ENCODE measurements around the gene SPATS2. TPM values are rescaled to one million over a fixed set of nuclear protein-coding genes. Genes with fewer than 3 reads are reported as not detected.
A peak's percentile ranks its signal among the peaks of the same experiment; 100 is the strongest.

The SPATS2 gene
- total RNA-seq, 2 experiments from 2014 or later, result 8.5 to 9.1 TPM

GRCh38 chr12:49342066-49342913 is 25.0 kb upstream of the SPATS2 start:
- peak; percentile 87 for DNase-seq
- peaks cover 33% of the 10 kb centered on the region for H3K4me1 Mint-ChIP-seq
- no peaks in the 10 kb centered on the region for H3K9me3 Mint-ChIP-seq
- H3K27ac Mint-ChIP-seq, result no peak overlapping the region
- peak overlapping the region; percentile 34 for H3K4me3 Mint-ChIP-seq
- H3K27me3 Mint-ChIP-seq, result peaks cover 96% of the 10 kb centered on the region
- H3K36me3 Mint-ChIP-seq, result no peaks in the 10 kb centered on the region

DNA sequence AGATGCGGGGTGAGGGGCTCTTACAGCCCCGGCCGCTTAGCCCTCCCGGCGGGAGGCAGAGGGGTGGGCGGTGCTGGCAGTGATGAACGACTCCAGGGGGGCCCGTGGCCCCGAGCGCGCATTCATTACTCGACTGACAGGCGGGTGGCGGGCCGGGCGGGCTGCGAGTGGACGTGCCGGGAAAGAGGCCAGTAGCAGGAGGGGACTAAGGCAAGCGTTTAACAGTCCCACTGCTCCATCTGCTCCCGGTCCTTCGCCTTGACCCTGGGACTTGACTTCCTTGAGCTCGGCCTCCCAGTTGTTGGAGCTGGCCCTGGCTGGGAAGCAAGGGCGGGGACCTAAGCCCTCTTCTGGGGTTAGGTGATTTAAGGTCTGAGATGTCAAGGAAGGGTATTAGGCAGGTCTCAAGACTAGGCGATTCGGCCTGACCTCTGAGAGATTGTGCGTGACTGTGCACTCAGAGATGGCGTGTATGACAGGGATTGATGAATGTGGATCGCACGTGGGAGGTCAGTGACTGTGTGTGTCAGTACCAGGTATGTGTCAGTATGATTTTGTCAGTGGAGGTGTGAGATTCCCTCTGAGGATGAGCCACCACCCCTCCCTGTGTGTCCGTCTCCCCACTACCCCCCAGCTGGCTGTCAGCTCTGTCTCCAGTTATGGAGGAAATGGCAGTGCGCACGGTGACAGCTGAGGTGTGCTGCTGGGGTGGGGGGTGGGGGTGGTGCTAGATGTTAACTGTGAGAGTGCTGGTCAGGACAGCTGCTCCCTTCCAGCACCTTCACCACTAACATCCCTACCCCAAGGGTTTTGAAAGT is 24.1 kb upstream of the SPATS2 start:
- no peak for DNase-seq
- H3K4me3 Mint-ChIP-seq, result peak overlapping the region; percentile 34
- H3K9me3 Mint-ChIP-seq, result no peaks in the 10 kb centered on the region
- H3K4me1 Mint-ChIP-seq, result peaks cover 30% of the 10 kb centered on the region
- peaks cover 96% of the 10 kb centered on the region for H3K27me3 Mint-ChIP-seq
- H3K36me3 Mint-ChIP-seq, result no peaks in the 10 kb centered on the region
- no peak overlapping the region for H3K27ac Mint-ChIP-seq

- Mint-ChIP-seq H3K27me3 (peaks cover 94% of the 10 kb centered on the region), H3K27ac (no peak overlapping the region), H3K4me3 (no peak overlapping the region), H3K9me3 (no peaks in the 10 kb centered on the region), H3K4me1 (peaks cover 34% of the 10 kb centered on the region), H3K36me3 (no peaks in the 10 kb centered on the region)
- no peak for DNase-seq
Observed at GRCh38 chr12:49344486-49345050, 22.7 kb upstream of the SPATS2 start.

- Mint-ChIP-seq H3K4me3 (peak overlapping the region; percentile 37), H3K4me1 (peaks cover 34% of the 10 kb centered on the region)
- DNase-seq, result no peak
Observed at GRCh38 chr12:49345051-49345824, 22.0 kb upstream of the SPATS2 start.

DNA sequence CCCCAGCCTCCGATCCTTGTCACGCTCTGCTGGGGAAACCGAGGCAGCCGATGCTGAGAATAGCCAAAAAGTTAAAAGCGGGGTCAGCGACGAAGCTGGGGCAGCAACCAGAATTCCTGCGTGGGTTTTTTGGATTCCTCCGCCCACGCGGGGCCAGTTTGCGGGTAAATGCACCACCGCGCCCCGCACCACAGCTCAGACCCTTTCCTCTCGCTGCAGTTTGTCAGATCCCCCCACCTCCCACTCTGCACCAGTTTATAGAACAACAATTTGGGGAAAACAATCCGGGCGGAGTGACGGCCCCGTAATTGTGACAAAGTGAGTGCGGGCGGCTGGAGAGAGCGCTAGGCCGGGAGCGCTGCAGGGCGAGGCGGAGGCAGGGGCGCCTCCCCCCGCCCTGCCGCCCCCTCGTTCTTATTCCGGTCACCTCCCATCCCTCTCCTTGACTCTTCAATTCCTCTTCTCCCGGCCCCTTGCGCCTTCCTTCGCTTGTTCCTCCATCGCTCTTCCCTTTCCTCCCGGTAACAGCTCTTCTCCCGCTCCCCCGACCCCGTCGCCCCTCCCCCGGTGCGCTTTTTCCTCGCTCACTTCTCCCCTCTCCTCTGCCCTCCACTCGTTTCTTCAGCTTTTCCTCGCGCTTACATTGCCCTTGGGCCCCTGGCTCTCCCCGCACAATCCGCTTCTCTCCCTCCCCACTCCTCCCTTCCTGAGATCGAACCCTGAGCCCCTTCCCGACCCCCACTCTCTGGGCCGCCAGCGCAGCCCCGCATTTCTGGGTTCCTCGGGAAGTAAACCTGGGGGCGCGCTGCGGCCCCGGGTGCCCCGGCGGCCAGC is 21.2 kb upstream of the SPATS2 start:
- peaks cover 34% of the 10 kb centered on the region for H3K4me1 Mint-ChIP-seq
- no peaks in the 10 kb centered on the region for H3K9me3 Mint-ChIP-seq
- no peak for DNase-seq
- H3K27ac Mint-ChIP-seq, result no peak overlapping the region
- peak overlapping the region; percentile 70 for H3K4me3 Mint-ChIP-seq
- H3K27me3 Mint-ChIP-seq, result peaks cover 94% of the 10 kb centered on the region
- H3K36me3 Mint-ChIP-seq, result no peaks in the 10 kb centered on the region

More at GRCh38 chr12:49345051-49345824, 22.0 kb upstream of the SPATS2 start:
- no peaks in the 10 kb centered on the region for H3K9me3 Mint-ChIP-seq
- H3K27ac Mint-ChIP-seq, result no peak overlapping the region
- no peaks in the 10 kb centered on the region for H3K36me3 Mint-ChIP-seq
- H3K27me3 Mint-ChIP-seq, result peaks cover 94% of the 10 kb centered on the region

- Mint-ChIP-seq H3K4me1 (peaks cover 34% of the 10 kb centered on the region), H3K27ac (no peak within 1 kb of the TSS), H3K9me3 (no peaks in the 10 kb centered on the region), H3K36me3 (no peaks in the 10 kb centered on the region), H3K4me3 (peak within 1 kb of the TSS; percentile 70), H3K27me3 (peaks cover 93% of the 10 kb centered on the region)
- peak; percentile 49 for DNase-seq
Observed at GRCh38 chr12:49346659-49347310, 20.5 kb upstream of the SPATS2 start, which contains the start of gene DNAJC22. Gene DNAJC22 (plus strand): TSS chr12:49346888. CDS start chr12:49348873, 1,985 bp downstream.

GRCh38 chr12:49347311-49348193 is 19.7 kb upstream of the SPATS2 start:
- peaks cover 34% of the 10 kb centered on the region for H3K4me1 Mint-ChIP-seq
- no peak overlapping the region for H3K27ac Mint-ChIP-seq
- H3K9me3 Mint-ChIP-seq, result no peaks in the 10 kb centered on the region
- peak; percentile 83 for DNase-seq
- H3K36me3 Mint-ChIP-seq, result no peaks in the 10 kb centered on the region
- H3K4me3 Mint-ChIP-seq, result peak overlapping the region; percentile 59
- peaks cover 93% of the 10 kb centered on the region for H3K27me3 Mint-ChIP-seq

- H3K36me3 Mint-ChIP-seq, result no peaks in the 10 kb centered on the region
- no peaks in the 10 kb centered on the region for H3K9me3 Mint-ChIP-seq
- no peak overlapping the region for H3K4me3 Mint-ChIP-seq
- no peak overlapping the region for H3K27ac Mint-ChIP-seq
- H3K4me1 Mint-ChIP-seq, result peaks cover 27% of the 10 kb centered on the region
- H3K27me3 Mint-ChIP-seq, result peaks cover 91% of the 10 kb centered on the region
- no peak for DNase-seq
Observed at GRCh38 chr12:49348781-49349180, 18.5 kb upstream of the SPATS2 start.

- H3K36me3 Mint-ChIP-seq, result no peaks in the 10 kb centered on the region
Observed at GRCh38 chr12:49349266-49349665, 18.0 kb upstream of the SPATS2 start.

DNA sequence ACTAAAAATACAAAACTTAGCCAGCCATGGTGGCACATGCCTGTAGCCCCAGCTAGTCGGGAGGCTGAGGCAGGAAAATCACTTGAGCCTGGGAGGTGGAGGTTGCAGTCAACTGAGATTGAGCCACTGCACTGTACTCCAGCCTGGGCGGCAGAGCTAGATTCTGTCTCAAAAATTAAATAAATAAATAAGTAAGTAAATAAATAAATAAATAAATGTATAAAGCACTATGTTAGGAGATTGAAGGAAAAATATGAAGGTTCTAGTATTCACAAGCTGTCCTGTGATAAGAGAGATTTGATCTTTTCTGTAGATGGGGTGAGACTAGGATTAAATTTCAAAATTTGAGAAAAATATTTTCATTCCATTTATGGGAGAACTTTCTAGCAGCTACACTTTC is 14.9 kb upstream of the SPATS2 start:
- peaks cover 7% of the 10 kb centered on the region for H3K4me1 Mint-ChIP-seq
- no peak overlapping the region for H3K4me3 Mint-ChIP-seq
- no peak overlapping the region for H3K27ac Mint-ChIP-seq
- no peaks in the 10 kb centered on the region for H3K36me3 Mint-ChIP-seq
- no peak for DNase-seq
- peaks cover 77% of the 10 kb centered on the region for H3K27me3 Mint-ChIP-seq
- H3K9me3 Mint-ChIP-seq, result no peaks in the 10 kb centered on the region

More at GRCh38 chr12:49349266-49349665, 18.0 kb upstream of the SPATS2 start:
- no peak overlapping the region for H3K27ac Mint-ChIP-seq
- peaks cover 23% of the 10 kb centered on the region for H3K4me1 Mint-ChIP-seq
- peaks cover 91% of the 10 kb centered on the region for H3K27me3 Mint-ChIP-seq
- H3K9me3 Mint-ChIP-seq, result no peaks in the 10 kb centered on the region
- DNase-seq, result no peak
- no peak overlapping the region for H3K4me3 Mint-ChIP-seq

- Mint-ChIP-seq H3K4me3 (no peak overlapping the region), H3K4me1 (peaks cover 6% of the 10 kb centered on the region), H3K36me3 (no peaks in the 10 kb centered on the region), H3K9me3 (no peaks in the 10 kb centered on the region), H3K27me3 (peaks cover 61% of the 10 kb centered on the region), H3K27ac (no peak overlapping the region)
- no peak for DNase-seq
Observed at GRCh38 chr12:49355913-49356312, 11.3 kb upstream of the SPATS2 start.

- no peak for DNase-seq
- Mint-ChIP-seq H3K27ac (no peak overlapping the region), H3K4me1 (peaks cover 6% of the 10 kb centered on the region), H3K9me3 (no peaks in the 10 kb centered on the region), H3K4me3 (no peak overlapping the region), H3K27me3 (peaks cover 49% of the 10 kb centered on the region), H3K36me3 (no peaks in the 10 kb centered on the region)
Observed at GRCh38 chr12:49357103-49357678, 10.1 kb upstream of the SPATS2 start.

All from activated naive CD8-positive, alpha-beta T cell treated with anti-CD3 and anti-CD28 coated beads for 36 hours (primary cell).